Gastroesophageal sphincter (tissue), 3 donors: ENCODE data around the gene MRPL48.

Source experiments
- CTCF ChIP-seq, 4 experiments: fragments of 200-600 bp in 2 of 4; fragments of 450-650 bp in 2 of 4; sonication (generic) in 1 of 4; IDR thresholded peaks; one replicate each; pipeline ENCODE4 v1.5.1; 2017 to 2019; ENCODE audit warnings: antibody characterized with exemption in 4 of 4, mild to moderate bottlenecking in 2 of 4, moderate library complexity in 2 of 4
- POLR2A ChIP-seq, 2 donors: fragments of 450-650 bp; IDR thresholded peaks; one replicate each; pipeline ENCODE4 v1.6.1; 2017; ENCODE audit warnings: antibody characterized with exemption in 2 of 2, mild to moderate bottlenecking in 2 of 2, moderate library complexity in 1 of 2

GRCh38 chr11:73762732-73763131 lies 24.9 kb upstream of the MRPL48 start:
- no peak for TF ChIP-seq POLR2A (IDR thresholded peaks at IDR 0.05)
- TF ChIP-seq CTCF (IDR thresholded peaks at IDR 0.05) = no peak
